GM10248 (cell line): ENCODE results near the gene SOX3.

Experiments used
- CTCF ChIA-PET: fragments of 300-600 bp; sonication (Branson Sonifier 250); formaldehyde crosslinking; extraction: SDS; loops from one replicate; lab custom pipeline; 2021; ENCODE audit warnings: antibody characterized with exemption; lab: Yijun Ruan, JAX
- POLR2A ChIA-PET: fragments of 350-650 bp; sonication (Branson Sonifier 250); formaldehyde crosslinking; extraction: SDS; loops from one replicate; lab custom pipeline; 2020; ENCODE audit warnings: antibody characterized with exemption; lab: Yijun Ruan, JAX
- DNase-seq: peaks from one replicate; pipeline ENCODE4 v3.0.0; 2012; ENCODE audit errors: extremely low spot score
- TF ChIP-seq, protein P1 (sequence below): IDR thresholded peaks from 2 replicates; pipeline ENCODE4 v1.5.1; 2012; ENCODE audit warnings: mild to moderate bottlenecking, low read depth; ENCODE audit errors: extremely low read depth, missing control alignments, control extremely low read depth

SOX3 gene

DNA sequence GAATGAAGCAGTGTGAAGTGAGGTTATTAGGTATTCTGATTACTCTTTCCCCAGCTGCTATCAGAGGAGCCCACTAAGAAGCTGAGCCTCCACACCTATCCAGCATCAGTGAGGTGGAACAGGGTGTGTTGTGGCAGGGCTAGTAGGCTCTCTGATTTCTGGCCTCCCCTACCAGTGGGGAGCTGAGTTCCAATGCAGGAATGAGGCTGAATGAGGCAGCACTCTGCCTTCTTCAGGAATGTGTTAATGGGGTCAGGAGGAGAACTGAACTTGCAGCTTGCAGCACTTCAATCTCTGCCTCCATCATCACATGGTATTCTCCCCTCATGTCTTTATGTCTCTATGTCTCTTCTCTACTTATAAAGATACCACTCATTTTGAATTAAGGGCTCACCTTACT, 26.9 kb downstream of the SOX3 start:
- TF ChIP-seq, protein P1, sequence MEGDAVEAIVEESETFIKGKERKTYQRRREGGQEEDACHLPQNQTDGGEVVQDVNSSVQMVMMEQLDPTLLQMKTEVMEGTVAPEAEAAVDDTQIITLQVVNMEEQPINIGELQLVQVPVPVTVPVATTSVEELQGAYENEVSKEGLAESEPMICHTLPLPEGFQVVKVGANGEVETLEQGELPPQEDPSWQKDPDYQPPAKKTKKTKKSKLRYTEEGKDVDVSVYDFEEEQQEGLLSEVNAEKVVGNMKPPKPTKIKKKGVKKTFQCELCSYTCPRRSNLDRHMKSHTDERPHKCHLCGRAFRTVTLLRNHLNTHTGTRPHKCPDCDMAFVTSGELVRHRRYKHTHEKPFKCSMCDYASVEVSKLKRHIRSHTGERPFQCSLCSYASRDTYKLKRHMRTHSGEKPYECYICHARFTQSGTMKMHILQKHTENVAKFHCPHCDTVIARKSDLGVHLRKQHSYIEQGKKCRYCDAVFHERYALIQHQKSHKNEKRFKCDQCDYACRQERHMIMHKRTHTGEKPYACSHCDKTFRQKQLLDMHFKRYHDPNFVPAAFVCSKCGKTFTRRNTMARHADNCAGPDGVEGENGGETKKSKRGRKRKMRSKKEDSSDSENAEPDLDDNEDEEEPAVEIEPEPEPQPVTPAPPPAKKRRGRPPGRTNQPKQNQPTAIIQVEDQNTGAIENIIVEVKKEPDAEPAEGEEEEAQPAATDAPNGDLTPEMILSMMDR = no peak
- DNase-seq = no peak
- ChIA-PET CTCF (interaction anchor here (1.0 kb wide), 1 partner anchor 49 kb away, joined by 3 read pairs; no protein-coding TSS in a partner anchor), POLR2A (no interaction called here)

DNA sequence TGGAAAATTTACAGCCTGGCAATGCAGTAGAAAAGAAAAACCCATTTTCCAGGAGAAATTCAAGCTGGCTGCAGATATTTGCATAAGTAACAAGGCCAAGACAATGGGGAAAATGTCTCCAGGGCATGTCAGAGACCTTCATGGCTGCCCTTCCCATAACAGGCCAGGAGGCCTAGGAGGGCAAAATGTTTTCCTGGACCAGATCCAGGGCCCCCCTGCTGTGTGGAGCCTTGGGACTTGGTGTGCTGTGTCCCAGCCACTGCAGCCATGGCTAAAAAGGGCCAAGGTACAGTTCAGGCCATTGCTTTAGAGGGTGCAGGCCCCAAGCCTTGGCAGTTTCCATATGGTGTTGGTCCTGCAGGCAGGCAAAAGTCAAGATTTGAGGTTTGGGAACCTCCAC, 29.8 kb downstream of the SOX3 start:
- TF ChIP-seq, protein P1 = no peak
- CTCF ChIA-PET = no interaction called here
- POLR2A ChIA-PET = no interaction called here
- DNase-seq = no peak

DNA sequence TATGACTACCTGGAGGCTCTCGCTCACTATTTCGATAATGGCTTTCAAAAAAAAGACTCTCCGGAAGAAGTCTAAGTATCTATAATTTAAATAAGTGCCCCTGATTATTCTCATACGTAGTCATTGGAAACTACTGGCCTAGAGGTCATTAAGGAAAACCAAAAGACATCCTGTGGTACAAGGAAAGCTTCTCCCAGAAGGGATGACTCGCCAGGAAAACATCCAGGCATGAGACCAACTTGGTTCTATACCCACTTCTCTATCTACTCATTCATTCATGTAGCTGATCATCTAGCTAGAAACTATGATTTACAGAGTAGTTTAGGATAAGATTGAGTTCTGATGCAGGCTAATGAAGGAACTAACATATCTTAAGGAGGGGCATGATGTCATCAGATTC, 37.7 kb downstream of the SOX3 start:
- no peak for DNase-seq
- TF ChIP-seq, protein P1 = no peak
- POLR2A ChIA-PET = no interaction called here
- CTCF ChIA-PET = no interaction called here
